Trophoblast cell (in vitro differentiated cells and primary cell): ENCODE results near the gene CCDC74B.
"Not testable (repeated sequence)": the region's sequence is repeated elsewhere in the genome, so short reads cannot be mapped to it uniquely, and the experiment has no call there.

ENCODE experiments used
- DNase-seq, 2 donors: peaks; one replicate each; pipeline ENCODE4 v3.0.0-alpha.2; 2016
- H2AFZ ChIP-seq: 2 replicates; pipeline ENCODE4 v1.6.1; 2013; ENCODE audit warnings: low read length, moderate library complexity, mild to moderate bottlenecking; ENCODE audit not compliant: insufficient read depth, poor library complexity
- H2AK5ac ChIP-seq: 2 replicates; pipeline ENCODE4 v1.6.1; 2013; ENCODE audit warnings: mild to moderate bottlenecking, low read length
- H2BK120ac ChIP-seq: 2 replicates; pipeline ENCODE4 v1.6.1; 2013; ENCODE audit warnings: low read length, mild to moderate bottlenecking, moderate library complexity; ENCODE audit not compliant: insufficient read depth, poor library complexity
- H2BK12ac ChIP-seq: 2 replicates; pipeline ENCODE4 v1.6.1; 2013; ENCODE audit warnings: mild to moderate bottlenecking, low read length, moderate library complexity
- H2BK5ac ChIP-seq: 2 replicates; pipeline ENCODE4 v1.6.1; 2013; ENCODE audit warnings: low read length, low read depth, moderate library complexity, mild to moderate bottlenecking; ENCODE audit not compliant: poor library complexity
- H3K14ac ChIP-seq: 2 replicates; pipeline ENCODE4 v1.6.1; 2013; ENCODE audit warnings: mild to moderate bottlenecking, low read length
- H3K18ac ChIP-seq: 2 replicates; pipeline ENCODE4 v1.6.1; 2013; ENCODE audit warnings: mild to moderate bottlenecking, low read length
- H3K23ac ChIP-seq: 2 replicates; pipeline ENCODE4 v1.6.1; 2013; ENCODE audit warnings: low read length
- H3K27ac ChIP-seq: 2 replicates; pipeline ENCODE4 v1.5.1; 2013; ENCODE audit warnings: low read depth, mild to moderate bottlenecking, inconsistent platforms, low read length, moderate library complexity
- H3K27me3 ChIP-seq: 2 replicates; pipeline ENCODE4 v1.6.1; 2013; ENCODE audit warnings: inconsistent platforms, mild to moderate bottlenecking, low read length, moderate library complexity; ENCODE audit not compliant: insufficient read depth
- H3K36me3 ChIP-seq, 2 experiments: 1 replicate in 1 of 2; 2 replicates in 1 of 2; pipeline ENCODE4 v1.6.1; 2013; ENCODE audit warnings: low read length in 2 of 2, mild to moderate bottlenecking in 2 of 2, moderate library complexity in 1 of 2; ENCODE audit not compliant: insufficient read depth in 2 of 2, control insufficient read depth in 1 of 2
- H3K4ac ChIP-seq: 2 replicates; pipeline ENCODE4 v1.6.1; 2013; ENCODE audit warnings: low read depth, mild to moderate bottlenecking, low read length, moderate library complexity
- H3K4me1 ChIP-seq, 2 experiments: 1 replicate in 1 of 2; 2 replicates in 1 of 2; pipeline ENCODE4 v1.6.1; 2013; ENCODE audit warnings: low read length in 2 of 2, mild to moderate bottlenecking in 2 of 2, moderate library complexity in 1 of 2; ENCODE audit not compliant: insufficient read depth in 2 of 2, control insufficient read depth in 1 of 2
- H3K4me2 ChIP-seq: 2 replicates; pipeline ENCODE4 v1.6.1; 2013; ENCODE audit warnings: inconsistent platforms, mild to moderate bottlenecking, low read length, moderate library complexity
- H3K4me3 ChIP-seq: 2 replicates; pipeline ENCODE4 v1.5.1; 2013; ENCODE audit warnings: mild to moderate bottlenecking, low read depth, low read length, inconsistent platforms
- H3K79me1 ChIP-seq: one replicate; pipeline ENCODE4 v1.6.1; 2013; ENCODE audit warnings: low read length
- H3K79me2 ChIP-seq: 2 replicates; pipeline ENCODE4 v1.6.1; 2013; ENCODE audit warnings: low read length, mild to moderate bottlenecking; ENCODE audit not compliant: control insufficient read depth, insufficient read depth, poor library complexity
- H3K9ac ChIP-seq: 2 replicates; pipeline ENCODE4 v1.6.1; 2013; ENCODE audit warnings: mild to moderate bottlenecking, low read length
- H3K9me3 ChIP-seq: 2 replicates; pipeline ENCODE4 v1.6.1; 2013; ENCODE audit warnings: low read depth, mild to moderate bottlenecking, control low read depth, inconsistent platforms, low read length; ENCODE audit not compliant: insufficient read depth
- H4K12ac ChIP-seq: 2 replicates; pipeline ENCODE4 v1.6.1; 2013; ENCODE audit warnings: low read depth, mild to moderate bottlenecking, low read length, moderate library complexity
- H4K8ac ChIP-seq: 2 replicates; pipeline ENCODE4 v1.6.1; 2013; ENCODE audit warnings: low read depth, mild to moderate bottlenecking, low read length, moderate library complexity
- H4K91ac ChIP-seq: one replicate; pipeline ENCODE4 v1.6.1; 2013; ENCODE audit warnings: low read depth, mild to moderate bottlenecking, low read length, moderate library complexity
- WGBS: extraction: QIAGEN DNeasy Blood & Tissue Kit; methylation state at CpG from one replicate; pipeline ENCODE4 v1.1.7; 2013; ENCODE audit warnings: missing lambda C conversion rate; ENCODE audit not compliant: insufficient read length, insufficient coverage; ENCODE audit errors: extremely low coverage; 5-methylcytosine and 5-hydroxymethylcytosine counted together

CCDC74B gene

GRCh38 chr2:130140516-130140915 is 4.4 kb downstream of the CCDC74B start:
- H3K14ac ChIP-seq, DNase-seq, H3K4me3 ChIP-seq, H3K9me3 ChIP-seq, H3K4me2 ChIP-seq, H4K8ac ChIP-seq, H2AFZ ChIP-seq, H2AK5ac ChIP-seq, H4K91ac ChIP-seq, H3K9ac ChIP-seq, H3K27ac ChIP-seq, H3K27me3 ChIP-seq, H2BK12ac ChIP-seq, H2BK5ac ChIP-seq, H3K23ac ChIP-seq, H2BK120ac ChIP-seq, H3K79me1 ChIP-seq, H3K4me1 ChIP-seq, H3K18ac ChIP-seq, H3K79me2 ChIP-seq, H4K12ac ChIP-seq, H3K4ac ChIP-seq, H3K36me3 ChIP-seq: not testable (repeated sequence)
- WGBS: no CpG with 5 or more reads among the region's 7 CpGs

- H3K36me3 ChIP-seq, H3K79me2 ChIP-seq, H2AK5ac ChIP-seq, H2BK12ac ChIP-seq, H3K27ac ChIP-seq, H3K4me3 ChIP-seq, H3K27me3 ChIP-seq, H3K9ac ChIP-seq, H4K12ac ChIP-seq, H3K18ac ChIP-seq, H2BK5ac ChIP-seq, H3K4me2 ChIP-seq, H3K9me3 ChIP-seq, H3K79me1 ChIP-seq, H4K8ac ChIP-seq, H2AFZ ChIP-seq, H4K91ac ChIP-seq, H2BK120ac ChIP-seq, H3K4ac ChIP-seq, H3K4me1 ChIP-seq, H3K23ac ChIP-seq, H3K14ac ChIP-seq: not testable (repeated sequence)
- DNase-seq: peak in 1 of 2 donors; percentile 18
- no CpG with 5 or more reads among the region's 30 CpGs for WGBS
Observed at GRCh38 chr2:130139331-130140280, 5.3 kb downstream of the CCDC74B start.

GRCh38 chr2:130138841-130139251 is 6.1 kb downstream of the CCDC74B start:
- not testable (repeated sequence) for H3K27me3 ChIP-seq, H3K14ac ChIP-seq, H2BK12ac ChIP-seq, H3K4ac ChIP-seq, H2AFZ ChIP-seq, H3K79me1 ChIP-seq, H3K4me3 ChIP-seq, H4K8ac ChIP-seq, H3K27ac ChIP-seq, H3K23ac ChIP-seq, H2BK120ac ChIP-seq, H3K79me2 ChIP-seq, H3K36me3 ChIP-seq, H2AK5ac ChIP-seq, H3K9me3 ChIP-seq, H3K18ac ChIP-seq, H4K12ac ChIP-seq, H3K9ac ChIP-seq, H3K4me1 ChIP-seq, H2BK5ac ChIP-seq, H3K4me2 ChIP-seq, DNase-seq, H4K91ac ChIP-seq
- WGBS: no CpG with 5 or more reads among the region's 15 CpGs

GRCh38 chr2:130138326-130138725 is 6.6 kb downstream of the CCDC74B start:
- not testable (repeated sequence) for H3K79me1 ChIP-seq, H3K4ac ChIP-seq, H2AFZ ChIP-seq, H4K8ac ChIP-seq, H3K4me1 ChIP-seq, H3K18ac ChIP-seq, H3K9me3 ChIP-seq, H4K91ac ChIP-seq, DNase-seq, H3K23ac ChIP-seq, H3K4me2 ChIP-seq, H2AK5ac ChIP-seq, H3K27me3 ChIP-seq, H3K79me2 ChIP-seq, H3K4me3 ChIP-seq, H4K12ac ChIP-seq, H3K27ac ChIP-seq, H2BK120ac ChIP-seq, H3K36me3 ChIP-seq, H3K9ac ChIP-seq, H3K14ac ChIP-seq, H2BK12ac ChIP-seq, H2BK5ac ChIP-seq
- WGBS: no CpG with 5 or more reads among the region's 13 CpGs
